Uterus (tissue), 2 donors: ENCODE measurements around the gene RABGGTA.

Experiments
- POLR2A ChIP-seq, 2 donors: fragments of 450-650 bp; IDR thresholded peaks; one replicate each; pipeline ENCODE4 v1.6.1; 2016; ENCODE audit warnings: antibody characterized with exemption in 2 of 2, mild to moderate bottlenecking in 1 of 2, moderate library complexity in 1 of 2
- TF ChIP-seq, protein P1 (sequence below), 4 experiments: fragments of 200-600 bp in 2 of 4; fragments of 450-650 bp in 2 of 4; sonication (generic) in 2 of 4; IDR thresholded peaks; one replicate each; pipeline ENCODE4 v1.5.1; 2016 to 2019; ENCODE audit warnings: antibody characterized with exemption in 4 of 4, mild to moderate bottlenecking in 2 of 4, moderate library complexity in 1 of 4

DNA sequence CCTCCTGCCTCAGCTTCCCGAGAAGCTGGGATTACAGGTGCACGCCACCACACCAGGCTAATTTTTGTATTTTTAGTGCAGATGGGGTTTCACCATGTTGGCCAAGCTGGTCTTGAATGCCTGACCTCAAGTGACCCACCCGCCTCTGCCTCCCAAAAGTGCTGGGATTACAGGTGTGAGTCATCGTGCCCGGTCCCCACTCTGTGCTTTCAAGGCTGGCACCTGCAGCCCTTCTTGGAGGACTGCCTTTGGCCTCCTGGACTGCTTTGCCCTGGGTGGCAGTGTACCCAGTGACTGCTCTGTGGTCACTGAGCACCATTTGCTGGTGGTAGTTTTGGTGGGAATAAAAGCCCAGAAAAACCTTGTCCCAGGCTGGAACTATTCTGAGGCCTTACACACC lies 15.6 kb upstream of the RABGGTA start:
- TF ChIP-seq, protein P1, sequence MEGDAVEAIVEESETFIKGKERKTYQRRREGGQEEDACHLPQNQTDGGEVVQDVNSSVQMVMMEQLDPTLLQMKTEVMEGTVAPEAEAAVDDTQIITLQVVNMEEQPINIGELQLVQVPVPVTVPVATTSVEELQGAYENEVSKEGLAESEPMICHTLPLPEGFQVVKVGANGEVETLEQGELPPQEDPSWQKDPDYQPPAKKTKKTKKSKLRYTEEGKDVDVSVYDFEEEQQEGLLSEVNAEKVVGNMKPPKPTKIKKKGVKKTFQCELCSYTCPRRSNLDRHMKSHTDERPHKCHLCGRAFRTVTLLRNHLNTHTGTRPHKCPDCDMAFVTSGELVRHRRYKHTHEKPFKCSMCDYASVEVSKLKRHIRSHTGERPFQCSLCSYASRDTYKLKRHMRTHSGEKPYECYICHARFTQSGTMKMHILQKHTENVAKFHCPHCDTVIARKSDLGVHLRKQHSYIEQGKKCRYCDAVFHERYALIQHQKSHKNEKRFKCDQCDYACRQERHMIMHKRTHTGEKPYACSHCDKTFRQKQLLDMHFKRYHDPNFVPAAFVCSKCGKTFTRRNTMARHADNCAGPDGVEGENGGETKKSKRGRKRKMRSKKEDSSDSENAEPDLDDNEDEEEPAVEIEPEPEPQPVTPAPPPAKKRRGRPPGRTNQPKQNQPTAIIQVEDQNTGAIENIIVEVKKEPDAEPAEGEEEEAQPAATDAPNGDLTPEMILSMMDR (IDR thresholded peaks at IDR 0.05) = no peak
- TF ChIP-seq POLR2A (IDR thresholded peaks at IDR 0.05) = no peak
